ENCODE measurements around the gene HOXB1. TPM values are rescaled to one million over a fixed set of nuclear protein-coding genes. Genes with fewer than 3 reads are reported as not detected.
A peak's percentile ranks its signal among the peaks of the same experiment; 100 is the strongest.

Gene HOXB1
- total RNA-seq, 1 donor from 2014 or later = not detected

DNA sequence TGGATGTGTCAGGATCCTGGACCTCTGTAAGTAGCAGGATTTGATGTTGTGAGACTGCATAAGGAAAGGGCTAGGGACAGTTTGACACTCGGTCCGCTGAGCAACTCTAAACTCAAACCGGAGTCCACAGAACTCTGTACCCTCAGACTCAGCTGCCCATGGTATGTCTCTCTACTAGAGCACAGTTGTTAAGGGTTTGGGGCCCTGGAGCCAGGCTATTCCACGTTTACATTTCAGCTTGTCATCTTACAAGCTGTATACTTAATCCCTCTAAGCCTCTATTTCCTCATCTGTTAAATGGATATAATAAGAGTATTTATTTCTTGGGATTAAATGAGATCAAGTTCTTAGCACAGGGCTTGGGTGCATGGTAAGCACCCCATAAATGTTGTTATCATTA lies 27.9 kb downstream of the HOXB1 start:
- H3K27ac Mint-ChIP-seq = no peak overlapping the region
- H3K4me3 Mint-ChIP-seq = no peak overlapping the region
- no peaks in the 10 kb centered on the region for H3K36me3 Mint-ChIP-seq (ENCODE audit: low read depth)
- no peak for DNase-seq
- H3K27me3 Mint-ChIP-seq = peaks cover 32% of the 10 kb centered on the region
- intact Hi-C loops (cut with micrococcal nuclease) = no loop called here
- H3K9me3 Mint-ChIP-seq = no peaks in the 10 kb centered on the region
- H3K4me1 Mint-ChIP-seq = peaks cover 26% of the 10 kb centered on the region

DNA sequence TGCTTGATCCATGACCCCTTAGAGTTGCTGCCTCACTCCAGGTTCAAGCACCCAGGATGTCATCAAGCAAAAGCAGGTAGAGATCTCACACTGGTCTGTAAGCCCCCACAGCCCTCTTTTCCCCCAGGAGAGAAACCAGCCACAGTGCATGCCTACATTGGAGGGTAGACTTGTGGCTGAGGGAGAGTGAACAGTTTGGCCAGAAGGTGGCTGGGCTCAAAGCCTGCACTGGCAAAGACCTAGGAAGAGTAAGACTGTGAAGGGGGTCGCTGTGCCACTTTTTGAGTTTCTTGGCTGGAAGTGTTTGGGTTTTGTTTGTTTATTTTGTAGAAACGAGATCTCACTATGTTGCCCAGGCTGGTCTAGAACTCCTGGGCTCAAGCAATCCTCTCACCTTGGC lies 28.5 kb downstream of the HOXB1 start:
- Mint-ChIP-seq H3K4me3 (no peak overlapping the region), H3K4me1 (peaks cover 25% of the 10 kb centered on the region), H3K27me3 (peaks cover 37% of the 10 kb centered on the region), H3K27ac (no peak overlapping the region), H3K9me3 (no peaks in the 10 kb centered on the region), H3K36me3 (ENCODE audit: low read depth) (no peaks in the 10 kb centered on the region)
- intact Hi-C loops (cut with micrococcal nuclease) = no loop called here
- DNase-seq = no peak

DNA sequence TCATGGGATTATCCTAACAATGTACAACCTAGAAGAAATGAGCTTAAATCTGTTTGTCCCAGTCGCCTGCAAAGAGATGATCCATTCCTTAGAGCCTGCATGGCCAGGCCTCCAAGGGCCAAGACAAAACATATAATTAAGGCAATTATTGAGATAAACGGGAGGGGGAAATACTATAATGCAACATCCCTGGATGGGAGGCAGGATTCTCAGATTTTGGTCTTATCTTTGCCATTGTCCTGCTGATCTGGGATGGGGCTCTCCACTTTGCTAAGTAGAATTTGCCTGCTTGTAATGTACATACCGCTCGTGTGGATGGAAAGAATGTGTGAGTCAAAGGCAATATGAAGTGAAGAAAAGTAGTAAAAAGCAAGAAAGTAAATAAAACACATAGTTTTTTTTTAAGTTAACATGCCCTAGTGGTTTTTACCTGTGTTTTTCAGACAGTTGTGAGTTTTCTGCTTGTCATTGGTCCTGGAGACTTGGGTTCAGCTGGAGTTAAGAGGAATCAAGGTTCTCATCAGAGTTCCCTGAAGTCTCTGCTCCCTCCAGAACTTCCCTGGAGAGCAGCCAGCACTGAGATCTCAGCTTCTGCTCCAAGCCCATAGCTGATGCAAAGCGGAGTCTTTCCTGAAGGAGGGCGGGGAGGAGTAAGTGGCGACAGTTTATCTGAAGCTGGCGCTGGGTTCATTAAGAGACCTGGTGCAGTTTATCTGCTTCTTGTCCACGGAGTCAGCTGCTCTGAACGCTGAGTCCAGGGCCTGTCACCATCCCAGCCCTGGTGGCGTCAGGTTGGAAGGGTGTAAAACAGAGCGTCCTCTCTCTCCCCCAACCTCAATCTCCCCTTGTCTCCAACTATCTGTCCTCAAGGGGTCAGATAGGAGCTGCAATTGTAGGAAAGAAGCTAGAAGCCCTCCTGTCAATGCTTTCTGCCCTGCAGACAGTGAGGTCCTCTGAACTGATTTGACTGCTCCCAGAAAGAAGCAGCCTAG lies 30.1 kb downstream of the HOXB1 start:
- peaks cover 46% of the 10 kb centered on the region for H3K27me3 Mint-ChIP-seq

DNA sequence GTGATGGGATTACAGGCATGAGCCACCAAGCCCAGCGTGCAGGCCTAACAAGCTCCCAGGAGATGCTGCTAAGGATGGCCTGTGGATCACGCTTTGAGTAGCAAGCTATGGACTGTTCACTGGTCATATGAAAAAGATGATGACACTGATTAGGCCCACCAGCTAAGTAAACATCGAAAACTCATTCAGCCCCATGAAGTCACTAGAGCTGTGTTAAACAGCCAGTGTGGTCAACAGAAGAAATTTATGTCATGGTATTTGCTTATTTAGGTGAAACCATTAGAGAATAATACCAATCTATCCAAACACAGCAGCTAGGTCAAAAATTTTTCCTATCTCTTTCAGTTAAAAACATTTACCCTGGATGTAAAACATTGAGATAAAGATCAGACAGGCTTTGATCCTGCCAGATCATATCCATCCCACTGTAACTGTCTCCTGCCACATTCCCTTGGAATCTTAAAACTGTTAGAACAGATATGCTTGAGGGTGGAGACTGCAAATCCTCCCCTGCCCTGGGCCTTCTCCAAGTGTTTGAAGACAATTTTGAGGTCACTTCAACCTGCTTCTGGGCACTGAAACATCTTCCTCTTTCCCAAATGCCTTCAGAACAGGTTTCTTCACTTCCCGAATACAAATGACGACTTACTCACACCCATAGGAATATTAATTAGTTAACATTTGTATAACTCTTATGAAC lies 30.9 kb downstream of the HOXB1 start:
- Mint-ChIP-seq H3K36me3 (ENCODE audit: low read depth) (no peaks in the 10 kb centered on the region), H3K4me1 (peaks cover 9% of the 10 kb centered on the region), H3K9me3 (no peaks in the 10 kb centered on the region), H3K27me3 (peaks cover 51% of the 10 kb centered on the region), H3K27ac (no peak overlapping the region), H3K4me3 (no peak overlapping the region)
- intact Hi-C loops (cut with micrococcal nuclease) = no loop called here
- no peak for DNase-seq

More for the DNA sequence above, 30.1 kb downstream of the HOXB1 start:
- no peaks in the 10 kb centered on the region for H3K9me3 Mint-ChIP-seq
- no peak overlapping the region for H3K27ac Mint-ChIP-seq
- intact Hi-C loops (cut with micrococcal nuclease) = no loop called here
- H3K36me3 Mint-ChIP-seq (ENCODE audit: low read depth) = no peaks in the 10 kb centered on the region
- no peak overlapping the region for H3K4me3 Mint-ChIP-seq
- DNase-seq = no peak
- H3K4me1 Mint-ChIP-seq = peaks cover 17% of the 10 kb centered on the region

DNA sequence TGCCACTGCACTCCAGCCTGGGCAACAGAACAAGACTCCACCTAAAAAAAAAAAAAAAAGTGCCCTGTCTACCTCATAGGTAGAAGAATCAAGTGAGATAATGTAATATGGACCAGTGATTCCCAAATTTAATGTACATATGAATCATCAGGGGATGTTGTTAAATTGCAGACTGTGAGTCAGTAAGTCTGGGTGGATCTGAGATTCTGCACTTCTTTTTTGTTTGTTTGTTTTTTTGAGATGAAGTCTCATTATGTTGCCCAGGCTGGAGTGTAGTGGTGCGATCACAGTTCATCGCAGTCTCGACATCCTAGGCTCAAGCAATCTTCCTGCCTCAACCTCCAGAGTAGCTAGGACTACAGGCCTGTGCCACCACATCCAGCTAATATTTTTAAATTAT lies 31.6 kb downstream of the HOXB1 start:
- no peak for DNase-seq
- intact Hi-C loops (cut with micrococcal nuclease) = no loop called here
- H3K27ac Mint-ChIP-seq = no peak overlapping the region
- no peaks in the 10 kb centered on the region for H3K36me3 Mint-ChIP-seq (ENCODE audit: low read depth)
- H3K4me1 Mint-ChIP-seq = peaks cover 5% of the 10 kb centered on the region
- H3K9me3 Mint-ChIP-seq = no peaks in the 10 kb centered on the region
- H3K27me3 Mint-ChIP-seq = peaks cover 54% of the 10 kb centered on the region
- no peak overlapping the region for H3K4me3 Mint-ChIP-seq

DNA sequence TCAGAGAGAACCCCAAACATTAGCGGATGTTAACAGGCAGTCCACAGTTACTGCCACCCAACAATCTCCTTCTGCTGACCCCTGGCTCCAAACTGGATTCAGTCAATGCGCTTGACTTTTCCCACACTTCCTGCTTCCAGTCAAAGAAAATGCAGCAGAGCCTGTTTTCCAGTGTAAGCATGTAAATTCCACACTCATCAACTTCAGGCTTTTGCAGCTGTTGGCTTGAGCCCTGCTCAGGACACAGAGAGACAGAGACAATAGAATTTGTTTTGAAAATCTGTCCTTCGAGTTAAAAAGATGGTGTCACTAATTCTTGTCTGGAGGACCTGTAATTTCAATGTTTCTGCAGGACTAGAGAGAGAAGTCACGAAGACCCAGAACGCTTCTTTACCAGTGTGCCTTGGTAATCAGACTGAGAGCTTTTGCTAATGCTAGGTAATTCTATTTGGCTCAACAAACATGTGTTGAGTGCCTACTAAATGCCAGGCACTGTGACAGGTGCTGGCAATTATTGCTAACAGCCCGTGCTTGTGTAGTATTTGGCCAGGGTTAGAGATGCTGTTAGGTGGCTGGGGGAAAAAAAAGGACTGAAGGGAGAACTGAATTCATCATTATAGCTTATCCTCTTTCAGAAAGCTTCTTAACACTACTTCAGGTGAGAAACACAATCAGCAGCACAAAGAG lies 32.5 kb downstream of the HOXB1 start:
- Mint-ChIP-seq H3K4me1 (peaks cover 5% of the 10 kb centered on the region), H3K27ac (no peak overlapping the region), H3K4me3 (no peak overlapping the region), H3K27me3 (peaks cover 57% of the 10 kb centered on the region), H3K36me3 (ENCODE audit: low read depth) (no peaks in the 10 kb centered on the region), H3K9me3 (no peaks in the 10 kb centered on the region)
- intact Hi-C loops (cut with micrococcal nuclease) = no loop called here
- DNase-seq = no peak

DNA sequence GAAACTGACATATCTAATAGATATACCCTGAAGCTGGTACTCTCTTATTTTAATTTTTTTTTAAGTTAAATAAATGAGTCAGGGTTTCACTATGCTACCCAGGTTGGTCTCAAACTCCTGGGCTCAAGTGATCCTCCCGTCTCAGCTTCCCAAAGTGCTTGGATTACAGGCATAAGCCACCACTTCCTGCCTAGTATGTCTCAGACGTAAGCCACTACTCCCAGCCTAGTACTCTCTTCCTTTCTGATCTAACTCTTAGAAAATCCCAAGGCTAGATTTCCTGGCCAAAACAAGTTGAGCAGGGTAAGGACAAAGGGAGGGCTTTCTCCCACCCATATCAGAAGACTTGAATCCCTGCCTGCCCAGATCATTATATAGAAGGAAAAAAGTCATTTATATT lies 33.7 kb downstream of the HOXB1 start:
- Mint-ChIP-seq H3K27me3 (peaks cover 50% of the 10 kb centered on the region), H3K36me3 (ENCODE audit: low read depth) (no peaks in the 10 kb centered on the region), H3K27ac (no peak overlapping the region), H3K9me3 (no peaks in the 10 kb centered on the region), H3K4me3 (no peak overlapping the region), H3K4me1 (peaks cover 11% of the 10 kb centered on the region)
- no peak for DNase-seq
- intact Hi-C loops (cut with micrococcal nuclease) = no loop called here

DNA sequence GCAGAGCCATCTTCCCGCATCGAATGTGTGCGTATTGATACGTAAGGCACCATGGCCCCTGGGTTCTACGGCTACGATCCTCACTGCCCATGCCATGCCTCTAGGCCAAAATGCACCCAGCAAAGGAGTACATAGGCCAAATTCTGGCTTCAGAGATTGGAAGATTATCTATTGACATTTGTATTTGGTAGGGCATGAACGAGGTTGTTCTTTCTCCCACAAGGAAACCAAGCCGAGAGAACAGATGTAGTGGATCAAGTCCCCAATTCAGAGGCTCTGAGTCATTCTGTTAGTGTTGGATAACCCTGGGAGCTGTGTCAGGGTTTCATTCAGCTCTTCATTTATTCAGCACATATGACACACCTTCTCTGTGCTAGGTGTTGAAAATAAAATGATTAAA lies 36.5 kb downstream of the HOXB1 start:
- Mint-ChIP-seq H3K9me3 (no peaks in the 10 kb centered on the region), H3K4me3 (no peak overlapping the region)
- intact Hi-C loops (cut with micrococcal nuclease) = no loop called here

DNA sequence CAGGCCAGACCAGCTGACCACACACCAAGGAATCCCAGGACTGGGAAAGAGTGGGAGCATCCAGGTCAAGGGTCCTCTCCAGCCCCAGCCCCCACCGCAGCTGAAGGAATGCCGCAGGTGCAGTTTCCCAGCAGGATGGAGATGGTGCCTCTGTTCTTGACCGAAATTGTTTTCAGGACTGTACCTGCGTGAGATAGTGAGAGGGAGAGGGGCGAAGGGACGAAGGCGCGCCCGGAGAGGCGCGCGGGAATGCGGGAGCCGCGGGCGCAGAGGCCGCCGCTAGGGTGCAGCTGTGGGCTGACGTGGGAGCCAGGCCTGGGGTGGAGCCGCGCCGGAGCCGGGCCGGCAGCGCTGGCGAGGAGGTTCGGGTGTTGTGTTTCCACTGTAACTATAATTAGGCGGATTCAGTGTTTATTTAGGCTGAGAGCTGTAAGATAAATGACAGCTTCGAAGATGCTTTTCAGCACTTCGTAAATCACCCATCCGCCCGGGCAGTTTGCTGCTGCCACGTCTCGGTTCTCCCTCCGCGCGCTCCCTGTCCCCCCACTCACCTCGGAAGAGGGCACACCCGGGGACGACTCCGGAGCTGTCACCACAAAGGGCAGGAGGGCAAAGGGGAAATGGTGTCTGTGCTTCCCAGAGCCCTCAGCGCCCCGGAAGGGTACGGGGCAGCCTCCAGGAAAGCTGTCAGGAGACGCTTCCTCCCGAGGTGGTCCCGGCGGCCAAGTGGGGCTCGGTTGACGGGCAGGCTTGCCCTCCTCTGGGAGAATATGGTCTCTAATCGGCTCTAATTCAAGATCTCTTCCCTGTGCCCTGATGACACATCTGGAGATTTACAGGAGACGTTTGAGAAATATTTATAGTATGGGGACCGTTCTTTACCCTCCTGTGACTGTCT lies 38.2 kb downstream of the HOXB1 start:
- Mint-ChIP-seq H3K4me3 (peak overlapping the region; percentile 69), H3K27ac (peak overlapping the region; percentile 88), H3K9me3 (no peaks in the 10 kb centered on the region), H3K36me3 (ENCODE audit: low read depth) (no peaks in the 10 kb centered on the region), H3K27me3 (peaks cover 22% of the 10 kb centered on the region), H3K4me1 (peaks cover 36% of the 10 kb centered on the region)
- intact Hi-C loops (cut with micrococcal nuclease) = loop anchor here (1.0 to 2.0 kb wide), 4 partner anchors 14 to 100 kb away; partner anchors contain the start of gene HOXB5
- DNase-seq = peak; percentile 92

More for the DNA sequence above, 36.5 kb downstream of the HOXB1 start:
- Mint-ChIP-seq H3K27me3 (peaks cover 34% of the 10 kb centered on the region), H3K36me3 (ENCODE audit: low read depth) (no peaks in the 10 kb centered on the region), H3K4me1 (peaks cover 27% of the 10 kb centered on the region), H3K27ac (no peak overlapping the region)
- DNase-seq = no peak

DNA sequence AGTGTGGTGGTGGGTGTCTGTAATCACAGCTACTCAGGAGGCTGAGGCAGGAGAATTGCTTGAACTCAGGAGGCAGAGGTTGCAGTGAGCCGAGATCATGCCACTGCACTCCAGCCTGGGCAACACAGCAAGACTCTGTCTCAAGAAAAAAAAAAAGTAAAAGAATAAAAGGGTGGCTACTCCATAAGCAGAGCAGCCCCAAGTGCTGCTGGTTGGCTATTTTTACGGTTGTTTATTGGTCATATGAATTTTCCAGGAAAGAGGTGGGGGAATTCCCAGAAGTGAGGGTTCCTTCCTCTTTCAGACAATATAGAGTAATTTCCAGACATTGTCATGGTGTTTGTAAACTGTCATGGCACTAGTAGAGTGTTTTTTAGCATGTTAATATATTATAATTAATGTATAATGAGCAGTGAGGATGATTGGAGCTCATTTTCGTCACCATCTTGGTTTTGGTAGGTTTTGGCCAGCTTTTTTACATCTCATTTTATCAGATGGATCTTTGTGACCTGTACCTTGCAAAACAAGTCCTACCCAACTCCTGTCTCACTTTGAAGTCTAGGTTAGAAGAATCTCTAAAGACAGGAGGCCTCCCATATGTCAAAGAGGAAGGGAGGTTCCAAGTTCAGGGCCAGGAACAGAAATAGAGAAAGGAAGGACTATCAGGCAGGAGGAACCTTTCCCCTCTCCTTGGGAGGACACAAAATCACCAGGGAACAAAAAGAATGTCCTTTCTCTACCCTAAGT lies 39.1 kb downstream of the HOXB1 start:
- Mint-ChIP-seq H3K4me1 (peaks cover 32% of the 10 kb centered on the region), H3K9me3 (no peaks in the 10 kb centered on the region), H3K36me3 (ENCODE audit: low read depth) (no peaks in the 10 kb centered on the region), H3K4me3 (peak overlapping the region; percentile 69), H3K27ac (peak overlapping the region; percentile 88), H3K27me3 (peaks cover 16% of the 10 kb centered on the region)
- peak; percentile 79 for DNase-seq
- intact Hi-C loops (cut with micrococcal nuclease) = loop anchor here (1.0 to 2.0 kb wide), 4 partner anchors 15 to 101 kb away; partner anchors contain the start of gene HOXB5

DNA sequence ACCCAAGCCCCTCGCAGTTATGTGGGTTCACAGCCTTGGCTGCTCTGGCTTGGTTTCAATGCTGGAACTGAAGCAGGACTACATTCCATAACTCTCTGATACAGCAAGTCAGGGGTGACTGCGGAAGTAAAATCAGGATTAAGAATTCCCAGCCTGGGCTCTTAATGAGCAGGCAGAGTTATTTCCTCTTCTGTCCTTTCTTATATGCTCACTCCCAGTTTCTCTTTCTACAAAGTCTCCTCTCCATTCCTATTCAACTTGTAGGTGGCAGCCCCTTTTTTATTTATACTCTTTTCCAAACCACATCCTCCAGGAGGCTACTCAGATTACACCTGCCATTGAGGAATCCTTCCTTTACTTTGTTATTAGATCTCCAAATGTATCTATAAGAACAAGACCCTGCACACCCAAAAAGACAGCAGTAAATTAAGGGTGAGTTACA lies 40.3 kb downstream of the HOXB1 start:
- intact Hi-C loops (cut with micrococcal nuclease) = no loop called here
- DNase-seq = no peak
- H3K27me3 Mint-ChIP-seq = peaks cover 8% of the 10 kb centered on the region
- H3K4me1 Mint-ChIP-seq = peaks cover 31% of the 10 kb centered on the region
- H3K4me3 Mint-ChIP-seq = no peak overlapping the region
- H3K36me3 Mint-ChIP-seq (ENCODE audit: low read depth) = no peaks in the 10 kb centered on the region
- H3K27ac Mint-ChIP-seq = no peak overlapping the region
- no peaks in the 10 kb centered on the region for H3K9me3 Mint-ChIP-seq

DNA sequence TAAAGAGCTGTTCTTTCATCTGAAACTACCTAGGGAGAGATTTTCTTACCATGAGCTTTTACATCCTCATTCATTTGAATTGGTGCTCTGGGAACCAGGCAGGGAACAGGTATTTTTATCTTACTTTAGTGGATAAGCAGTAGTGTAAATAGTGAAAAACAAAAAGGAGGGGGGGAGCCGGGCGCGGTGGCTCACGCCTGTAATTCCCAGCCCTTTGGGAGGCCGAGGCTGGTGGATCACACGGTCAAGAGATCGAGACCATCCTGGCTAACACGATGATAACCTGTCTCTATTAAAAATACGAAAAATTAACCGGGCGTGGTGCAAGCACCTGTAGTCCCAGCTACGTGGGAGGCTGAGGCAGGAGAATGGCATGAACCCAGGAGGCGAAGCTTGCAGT lies 41.0 kb downstream of the HOXB1 start:
- no peaks in the 10 kb centered on the region for H3K9me3 Mint-ChIP-seq
- no peak overlapping the region for H3K4me3 Mint-ChIP-seq
- H3K4me1 Mint-ChIP-seq = peaks cover 32% of the 10 kb centered on the region
- intact Hi-C loops (cut with micrococcal nuclease) = no loop called here
- no peak for DNase-seq
- no peak overlapping the region for H3K27ac Mint-ChIP-seq
- peaks cover 6% of the 10 kb centered on the region for H3K27me3 Mint-ChIP-seq
- H3K36me3 Mint-ChIP-seq (ENCODE audit: low read depth) = no peaks in the 10 kb centered on the region
